GM19463 (cell line): ENCODE measurements around the gene DCUN1D2.

ENCODE experiments used
- ATAC-seq: cut with Tn5 transposase; IDR thresholded peaks from one replicate; pipeline ENCODE4 v1.9.1; 2021; ENCODE audit warnings: mild to moderate bottlenecking, moderate library complexity; ENCODE audit not compliant: unreplicated experiment

DCUN1D2 gene

DNA sequence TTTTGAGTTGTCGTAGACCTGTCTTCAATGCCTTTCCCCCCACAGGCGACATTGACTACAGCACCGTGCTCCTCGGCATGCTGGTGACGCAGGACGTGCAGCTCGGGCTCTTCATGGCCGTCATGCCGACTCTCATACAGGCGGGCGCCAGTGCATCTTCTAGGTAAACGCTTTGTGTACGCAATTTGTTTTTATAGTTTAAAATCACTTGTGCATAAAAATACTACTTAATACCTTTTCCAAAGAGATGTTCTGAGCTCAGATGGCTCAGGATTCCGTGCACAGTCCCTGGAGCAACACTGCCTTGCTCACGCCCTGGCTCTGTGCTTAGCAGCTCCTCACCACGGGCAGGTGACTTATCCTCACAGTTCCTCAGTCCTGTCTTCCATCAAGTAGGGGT lies 30.1 kb upstream of the DCUN1D2 start:
- no peak for ATAC-seq

DNA sequence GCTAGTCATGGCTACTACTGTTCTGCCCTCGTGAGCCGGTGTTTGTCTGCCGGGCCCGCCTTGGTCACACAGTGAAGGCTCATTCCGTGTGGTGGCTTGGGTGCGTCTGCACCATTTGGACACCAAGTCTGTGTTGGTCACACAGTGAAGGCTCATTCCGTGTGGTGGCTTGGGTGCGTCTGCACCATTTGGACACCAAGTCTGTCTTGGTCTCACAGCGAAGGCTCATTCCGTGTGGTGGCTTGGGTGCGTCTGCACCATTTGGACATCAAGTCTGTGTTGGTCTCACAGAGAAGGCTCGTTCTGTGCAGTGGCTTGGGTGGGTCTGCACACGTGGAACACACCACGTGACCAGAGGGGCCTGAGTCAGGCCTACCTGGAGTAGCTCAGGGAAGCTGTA lies 29.0 kb upstream of the DCUN1D2 start:
- ATAC-seq: no peak

DNA sequence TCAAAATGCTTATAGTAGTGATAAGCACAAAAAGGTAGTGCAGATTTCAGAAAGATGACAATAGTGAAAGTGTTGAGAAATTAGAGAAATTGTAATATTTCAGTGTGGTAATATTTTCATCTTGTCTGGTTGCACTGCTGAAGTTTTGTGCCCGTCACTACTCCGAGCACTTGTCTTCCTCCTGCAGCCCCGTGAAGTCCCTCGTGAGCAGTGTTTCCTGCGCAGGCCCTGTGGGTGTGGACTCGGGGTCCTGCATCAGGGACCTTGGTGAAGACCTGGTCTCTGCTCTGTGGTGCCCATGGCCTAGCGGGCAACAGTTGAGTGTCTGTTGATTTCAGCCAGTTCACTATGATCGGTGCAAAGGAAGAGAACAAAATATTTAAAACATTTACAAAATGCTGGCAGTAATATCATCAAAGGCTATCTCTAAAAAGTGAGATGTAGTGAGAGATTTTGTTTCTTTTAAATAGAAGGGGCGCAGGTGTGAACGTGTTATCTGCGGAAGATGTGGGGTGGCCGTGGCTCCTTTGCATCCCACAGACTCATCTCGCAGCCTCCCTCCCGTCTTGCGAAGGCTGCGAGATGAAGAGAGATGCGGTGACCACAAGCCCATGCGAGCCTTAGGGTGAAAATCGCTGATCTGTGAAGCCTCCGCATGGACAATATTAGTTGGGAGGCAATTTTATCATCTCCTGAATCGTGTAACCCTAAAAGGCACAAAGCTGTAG lies 27.7 kb upstream of the DCUN1D2 start:
- no peak for ATAC-seq

DNA sequence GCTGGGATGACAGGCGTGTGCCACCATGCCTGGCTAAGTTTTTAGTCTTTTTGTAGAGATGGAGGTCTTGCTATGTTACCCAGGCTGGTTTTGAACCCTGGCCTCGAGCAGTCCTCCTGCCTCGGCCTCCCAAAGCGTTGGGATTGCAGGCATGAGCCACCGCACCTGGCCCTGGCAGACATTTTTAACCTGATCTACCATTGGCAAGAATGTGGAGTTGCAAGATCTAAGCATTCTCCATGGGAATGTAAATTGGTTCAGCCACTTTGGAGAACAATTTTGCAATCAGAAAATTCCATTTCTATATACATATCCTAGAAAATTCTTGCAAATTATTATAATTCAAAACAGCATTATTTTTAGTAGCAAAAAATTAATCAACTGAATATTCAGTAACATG lies 24.3 kb upstream of the DCUN1D2 start:
- no peak for ATAC-seq

DNA sequence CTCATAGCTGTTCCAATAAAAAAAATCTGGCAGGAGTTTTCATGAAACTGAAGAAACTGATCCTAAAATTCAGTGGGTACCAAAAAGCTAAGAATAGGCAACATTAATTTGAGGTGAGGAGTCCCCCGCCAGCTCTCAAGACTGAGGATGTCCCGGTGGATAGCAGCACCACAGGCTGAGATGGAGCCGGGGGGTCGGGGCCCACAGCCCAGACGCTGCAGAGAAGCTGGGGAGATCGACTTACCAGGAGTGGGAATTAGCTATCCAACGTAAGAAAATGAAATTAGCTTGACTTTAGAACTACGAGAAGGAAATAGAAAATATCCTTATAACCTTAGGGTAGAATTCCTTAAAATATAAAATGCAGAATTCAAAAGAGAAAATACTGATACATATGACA lies 23.2 kb upstream of the DCUN1D2 start:
- no peak for ATAC-seq

DNA sequence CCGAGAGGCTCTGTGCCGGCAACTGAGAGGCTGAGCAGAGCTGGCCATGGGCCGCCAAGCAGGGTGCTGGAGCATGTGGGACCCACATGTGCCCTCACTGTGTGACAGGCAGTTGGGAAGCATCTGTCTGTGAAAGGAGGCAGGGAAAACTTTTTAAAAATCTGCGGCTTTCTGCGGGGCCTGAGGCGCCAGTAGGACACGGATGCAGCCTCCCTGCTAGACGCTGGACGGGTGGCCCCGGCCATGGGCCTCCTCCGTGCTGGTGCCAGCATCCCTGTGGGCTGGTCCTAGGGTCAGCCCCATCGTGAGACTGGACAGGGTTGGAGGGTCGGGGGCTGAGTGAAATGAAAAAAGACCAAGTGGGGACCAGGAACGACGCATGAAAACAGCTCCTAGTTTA lies 20.9 kb upstream of the DCUN1D2 start:
- no peak for ATAC-seq

DNA sequence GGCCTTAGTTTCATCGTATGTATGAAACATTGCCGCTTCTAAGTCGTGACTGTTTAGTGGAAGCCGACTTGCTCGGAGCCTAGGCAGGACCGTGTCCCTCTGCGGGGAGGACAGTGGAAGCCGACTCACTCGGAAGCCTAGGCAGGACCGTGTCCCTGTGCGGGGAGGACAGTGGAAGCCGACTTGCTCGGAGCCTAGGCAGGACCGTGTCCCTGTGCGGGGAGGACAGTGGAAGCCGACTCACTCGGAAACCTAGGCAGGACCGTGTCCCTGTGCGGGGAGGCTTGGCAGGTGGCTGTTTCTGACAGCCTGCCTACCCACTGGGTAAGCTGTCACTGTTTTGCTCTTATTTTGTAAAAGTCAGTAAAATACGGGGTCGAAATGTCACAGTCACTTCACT lies 20.4 kb upstream of the DCUN1D2 start:
- no peak for ATAC-seq

DNA sequence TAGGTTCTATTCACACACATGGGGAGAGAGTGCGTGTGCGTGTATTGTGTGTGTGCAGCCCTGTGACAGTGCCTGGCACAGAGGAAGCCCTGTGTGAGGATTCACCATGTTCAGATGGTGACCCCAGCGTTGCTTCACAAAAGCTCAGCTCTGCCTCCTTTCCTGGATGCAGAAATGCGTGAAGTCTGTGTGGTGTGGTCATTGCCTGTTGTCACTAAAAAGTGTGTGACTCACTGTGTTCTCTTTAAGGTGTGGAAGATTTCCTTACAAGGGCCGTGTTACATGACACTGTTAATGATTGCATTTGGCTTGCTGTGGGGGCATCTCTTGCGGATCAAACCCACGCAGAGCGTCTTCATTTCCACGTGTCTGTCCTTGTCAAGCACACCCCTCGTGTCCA lies 19.5 kb upstream of the DCUN1D2 start:
- ATAC-seq: no peak

DNA sequence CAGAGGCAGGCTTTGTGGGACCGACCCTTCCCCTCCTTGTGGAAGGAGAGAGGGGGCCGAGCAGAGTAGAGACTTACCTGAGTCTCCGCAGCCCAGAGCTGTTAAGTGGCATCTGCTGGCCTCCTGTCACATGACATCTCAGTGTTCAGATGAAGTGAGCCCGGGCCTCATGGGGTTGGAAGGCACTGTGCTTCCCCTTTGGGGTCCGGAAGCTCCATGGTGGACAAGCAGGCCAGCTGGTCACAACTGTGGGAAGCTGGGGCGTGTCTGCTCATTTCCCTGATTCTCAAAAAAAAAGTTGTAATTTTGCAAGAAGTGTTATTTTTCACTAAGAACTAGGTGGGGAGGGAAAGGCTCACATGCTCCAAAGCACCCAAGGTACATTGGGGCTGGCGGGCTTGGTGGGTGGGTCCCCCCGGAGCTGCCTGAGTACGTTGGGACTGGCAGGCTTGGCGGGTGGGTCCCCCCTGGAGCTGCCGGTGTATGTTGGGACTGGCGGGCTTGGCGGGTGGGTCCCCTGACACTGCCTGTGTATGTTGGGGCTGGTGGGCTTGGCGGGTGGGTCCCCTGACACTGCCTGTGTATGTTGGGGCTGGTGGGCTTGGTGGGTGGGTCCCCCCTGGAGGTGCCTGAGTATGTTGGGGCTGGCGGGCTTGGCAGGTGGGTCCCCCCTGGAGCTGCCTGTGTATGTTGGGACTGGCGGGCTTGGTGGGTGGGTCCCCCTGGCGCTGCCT lies 18.2 kb upstream of the DCUN1D2 start:
- no peak for ATAC-seq

DNA sequence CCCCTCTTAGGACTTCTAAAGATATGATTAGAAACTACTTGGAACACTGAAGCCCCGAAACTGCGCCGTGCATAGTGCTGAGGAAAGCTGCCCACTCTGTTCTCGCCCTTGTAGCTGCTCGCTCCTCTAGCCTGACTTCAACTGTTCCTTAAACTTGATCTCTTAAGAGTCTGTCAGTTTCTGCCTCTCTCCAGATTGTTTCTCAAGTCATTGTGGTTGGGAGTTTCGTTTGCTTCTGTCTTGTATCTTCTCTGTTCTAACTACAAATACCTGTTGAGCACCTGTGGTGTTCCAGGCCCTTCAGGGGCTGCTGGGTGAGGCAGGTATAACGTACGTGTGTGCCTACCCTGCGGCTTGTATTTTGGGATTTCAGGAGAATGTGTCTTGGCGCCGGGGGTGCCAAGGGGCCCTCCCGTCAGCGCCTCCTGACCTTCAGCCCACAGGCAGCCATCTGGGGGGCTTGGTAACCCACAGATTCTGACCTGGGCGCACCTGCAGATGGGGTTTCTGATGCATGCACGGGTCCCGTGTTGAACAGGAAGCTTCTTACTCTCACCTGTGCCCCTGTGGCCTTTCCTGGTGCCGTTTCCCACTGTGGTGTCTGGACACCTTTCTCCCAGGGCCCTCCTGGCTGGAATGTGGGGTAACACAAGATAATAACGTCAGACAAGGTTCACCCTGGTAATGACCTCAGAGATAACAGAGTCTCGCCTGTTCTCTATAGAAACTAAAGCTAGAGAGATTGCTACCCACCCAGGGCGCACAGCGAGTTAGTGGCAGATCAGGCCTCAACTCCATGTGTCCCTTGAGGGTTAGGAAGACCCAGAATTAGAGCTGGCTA lies 17.2 kb upstream of the DCUN1D2 start:
- ATAC-seq: no peak

DNA sequence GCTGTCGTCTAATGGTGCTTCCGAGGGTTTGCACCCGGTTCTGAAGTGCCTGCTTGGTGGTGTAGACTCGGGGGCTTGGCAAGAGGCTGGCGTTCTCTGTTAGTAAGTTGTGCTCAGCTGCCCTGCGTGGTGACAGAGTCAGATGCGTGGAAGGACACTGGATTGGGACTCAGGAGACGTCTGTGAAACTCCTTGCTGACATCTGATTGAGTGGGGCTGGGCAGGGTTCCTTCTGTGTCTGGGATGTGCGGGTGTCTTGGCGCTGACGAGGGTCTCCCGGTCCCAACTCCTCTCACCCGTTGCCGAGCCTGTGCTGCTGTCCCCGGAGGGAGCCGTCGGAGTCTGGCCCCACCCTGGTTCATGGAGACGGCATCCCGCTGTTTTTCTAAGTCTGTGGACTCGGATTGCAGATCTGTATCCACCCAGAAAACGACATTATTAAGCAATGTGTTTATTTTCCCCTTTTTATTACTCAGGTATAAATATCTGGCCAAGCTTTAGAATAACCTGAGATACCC lies 16.4 kb upstream of the DCUN1D2 start:
- no peak for ATAC-seq

DNA sequence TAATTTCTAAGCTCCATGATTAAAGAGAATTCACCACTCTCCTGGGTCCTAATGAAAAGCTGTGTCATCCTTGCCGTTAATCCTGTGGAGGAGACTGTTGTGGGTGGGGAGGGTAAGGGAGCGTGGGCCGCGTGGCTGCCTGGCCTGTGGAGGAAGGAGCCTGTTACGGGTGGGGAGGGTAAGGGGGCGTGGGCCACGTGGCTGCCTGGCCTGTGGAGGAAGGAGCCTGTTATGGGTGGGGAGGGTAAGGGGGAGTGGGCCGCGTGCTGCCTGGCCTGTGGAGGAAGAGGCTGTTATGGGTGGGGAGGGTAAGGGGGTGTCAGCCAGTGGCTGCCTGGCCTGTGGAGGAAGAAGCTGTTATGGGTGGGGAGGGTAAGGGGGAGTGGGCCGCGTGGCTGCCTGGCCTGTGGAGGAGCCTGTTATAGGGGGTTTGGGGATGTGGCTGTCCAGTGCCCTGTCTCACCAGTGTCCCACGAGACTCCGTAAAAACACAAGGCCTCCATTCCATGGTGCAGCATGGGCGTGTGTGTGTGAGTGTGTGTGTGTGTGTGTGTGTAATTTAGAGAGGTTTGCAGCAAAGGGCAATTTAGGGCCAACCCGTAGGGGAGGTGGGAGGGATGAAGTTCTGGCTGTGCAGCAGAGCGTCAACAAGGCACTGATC lies 15.6 kb upstream of the DCUN1D2 start:
- ATAC-seq: no peak

DNA sequence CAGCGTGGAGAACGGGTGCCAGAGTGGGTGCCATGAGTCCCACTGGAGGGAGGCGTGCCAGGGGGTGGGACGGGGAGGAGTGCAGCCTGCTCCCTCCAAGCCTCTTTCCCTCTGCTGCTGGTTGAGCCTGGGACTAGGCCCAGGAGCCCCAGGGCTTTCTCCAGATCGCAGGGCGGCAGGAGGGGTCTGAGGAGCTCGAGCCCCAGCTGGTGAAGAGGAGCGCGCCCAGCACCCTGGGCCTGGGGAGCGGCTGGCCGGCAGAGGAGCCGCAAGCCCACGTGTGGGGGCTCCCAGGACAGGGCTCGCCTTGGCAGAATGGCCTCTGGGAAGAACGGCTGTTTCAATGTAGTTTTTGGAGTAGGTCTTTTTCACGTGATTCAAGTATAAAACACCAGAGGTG lies 12.2 kb upstream of the DCUN1D2 start:
- ATAC-seq: no peak

DNA sequence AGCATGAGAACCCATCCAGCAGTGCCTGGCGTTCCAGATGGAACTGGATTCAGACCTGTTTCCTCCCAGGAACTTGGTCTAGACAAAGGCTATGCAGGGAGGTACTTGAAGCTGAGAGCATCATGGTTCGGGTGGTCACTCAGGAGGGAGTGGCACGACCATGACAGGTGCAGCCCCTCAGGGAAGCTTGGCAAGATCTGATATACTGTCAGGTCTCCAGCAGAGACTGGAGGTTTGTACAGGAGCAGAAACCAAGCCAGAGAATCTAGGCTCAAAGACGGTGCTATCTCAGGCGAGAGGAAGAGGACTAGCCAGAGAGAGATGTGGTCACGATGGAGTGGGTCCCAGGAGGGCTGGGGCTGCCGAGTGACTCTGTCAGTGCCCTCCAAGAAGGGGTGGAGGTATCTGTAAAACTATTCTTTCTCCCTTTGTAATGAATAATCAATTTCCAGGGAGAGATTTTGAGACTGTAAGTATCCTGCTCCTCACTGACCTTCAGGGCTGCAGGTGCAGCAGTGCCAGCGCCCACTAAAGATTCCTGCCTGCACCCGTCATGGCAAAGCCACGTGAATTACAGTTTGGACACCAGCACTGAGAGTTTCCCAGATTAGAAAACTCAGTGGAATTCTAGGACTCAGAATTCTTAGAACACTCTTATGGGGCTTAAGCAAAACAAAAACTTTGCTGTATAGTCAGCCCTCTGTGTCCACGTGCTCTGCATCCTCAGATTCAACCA lies 10.2 kb upstream of the DCUN1D2 start:
- no peak for ATAC-seq

DNA sequence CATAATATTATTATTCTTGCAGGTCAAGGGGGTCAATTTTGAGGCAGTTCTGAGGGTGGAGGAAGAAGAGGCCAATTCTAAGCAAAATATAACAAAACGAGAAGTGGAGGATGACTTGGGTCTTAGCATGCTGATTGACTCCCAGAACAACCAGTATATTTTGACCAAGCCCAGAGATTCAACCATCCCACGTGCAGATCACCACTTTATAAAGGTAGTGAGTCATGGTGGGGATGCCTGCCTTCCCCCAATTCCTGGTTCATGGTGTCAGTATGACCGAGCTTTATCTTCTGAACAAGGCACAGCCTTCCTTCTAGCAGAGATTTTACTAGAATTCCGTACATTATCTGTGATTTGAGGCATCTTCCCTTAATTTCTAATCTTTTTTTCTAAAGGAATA lies 9.4 kb upstream of the DCUN1D2 start:
- ATAC-seq: no peak

DNA sequence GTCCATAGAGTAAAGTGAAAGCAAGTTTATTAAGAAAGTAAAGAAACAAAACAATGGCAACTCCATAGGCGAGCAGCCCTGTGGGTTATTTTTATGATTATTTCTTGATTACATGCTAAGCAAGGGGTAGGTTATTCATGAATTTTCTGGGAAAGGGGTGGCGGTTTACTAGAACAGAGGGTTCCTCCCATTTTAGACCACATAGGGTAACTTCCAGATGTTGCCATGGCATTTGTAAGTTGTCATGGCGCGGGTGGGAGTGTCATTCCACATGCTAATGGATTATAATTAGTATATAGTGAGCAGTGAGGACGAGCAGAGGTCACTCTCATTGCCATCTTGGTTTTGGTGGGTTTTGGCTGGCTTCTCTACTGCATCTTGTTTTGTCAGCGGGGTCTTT lies 8.4 kb upstream of the DCUN1D2 start:
- ATAC-seq: no peak

DNA sequence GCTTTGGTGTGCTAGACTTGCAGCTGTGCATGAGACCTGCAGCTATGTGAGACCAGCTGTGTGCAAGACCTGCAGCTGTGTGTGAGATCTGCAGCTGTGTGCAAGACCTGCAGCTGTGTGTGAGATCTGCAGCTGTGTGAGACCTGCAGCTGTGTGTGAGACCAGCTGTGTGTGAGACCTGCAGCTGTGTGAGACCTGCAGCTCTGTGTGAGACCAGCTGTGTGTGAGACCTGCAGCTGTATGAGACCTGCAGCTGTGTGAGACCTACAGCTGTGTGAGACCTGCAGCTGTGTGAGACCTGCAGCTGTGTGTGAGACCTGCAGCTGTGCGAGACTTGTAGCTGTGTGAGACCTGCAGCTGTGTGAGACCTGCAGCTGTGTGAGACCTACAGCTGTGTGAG lies 6.7 kb upstream of the DCUN1D2 start:
- no peak for ATAC-seq

DNA sequence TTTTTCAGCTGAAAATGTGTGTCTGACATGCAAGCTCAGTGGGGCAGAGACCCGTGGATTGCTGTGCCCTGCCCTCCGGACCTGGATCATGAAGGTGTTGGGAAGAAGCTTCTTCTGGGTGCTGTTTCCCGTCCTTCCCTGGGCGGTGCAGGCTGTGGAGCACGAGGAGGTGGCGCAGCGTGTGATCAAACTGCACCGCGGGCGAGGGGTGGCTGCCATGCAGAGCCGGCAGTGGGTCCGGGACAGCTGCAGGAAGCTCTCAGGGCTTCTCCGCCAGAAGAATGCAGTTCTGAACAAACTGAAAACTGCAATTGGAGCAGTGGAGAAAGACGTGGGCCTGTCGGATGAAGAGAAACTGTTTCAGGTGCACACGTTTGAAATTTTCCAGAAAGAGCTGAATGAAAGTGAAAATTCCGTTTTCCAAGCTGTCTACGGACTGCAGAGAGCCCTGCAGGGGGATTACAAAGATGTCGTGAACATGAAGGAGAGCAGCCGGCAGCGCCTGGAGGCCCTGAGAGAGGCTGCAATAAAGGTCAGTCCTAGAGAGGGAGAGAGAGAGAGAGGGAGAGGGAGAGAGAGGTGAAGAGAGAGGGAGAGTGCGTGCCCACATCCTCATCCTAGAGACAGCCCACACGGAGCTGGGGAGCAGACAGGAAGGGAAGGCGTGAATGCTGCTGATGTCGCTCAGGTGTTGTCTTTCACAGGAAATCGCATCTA lies 5.1 kb upstream of the DCUN1D2 start:
- no peak for ATAC-seq

DNA sequence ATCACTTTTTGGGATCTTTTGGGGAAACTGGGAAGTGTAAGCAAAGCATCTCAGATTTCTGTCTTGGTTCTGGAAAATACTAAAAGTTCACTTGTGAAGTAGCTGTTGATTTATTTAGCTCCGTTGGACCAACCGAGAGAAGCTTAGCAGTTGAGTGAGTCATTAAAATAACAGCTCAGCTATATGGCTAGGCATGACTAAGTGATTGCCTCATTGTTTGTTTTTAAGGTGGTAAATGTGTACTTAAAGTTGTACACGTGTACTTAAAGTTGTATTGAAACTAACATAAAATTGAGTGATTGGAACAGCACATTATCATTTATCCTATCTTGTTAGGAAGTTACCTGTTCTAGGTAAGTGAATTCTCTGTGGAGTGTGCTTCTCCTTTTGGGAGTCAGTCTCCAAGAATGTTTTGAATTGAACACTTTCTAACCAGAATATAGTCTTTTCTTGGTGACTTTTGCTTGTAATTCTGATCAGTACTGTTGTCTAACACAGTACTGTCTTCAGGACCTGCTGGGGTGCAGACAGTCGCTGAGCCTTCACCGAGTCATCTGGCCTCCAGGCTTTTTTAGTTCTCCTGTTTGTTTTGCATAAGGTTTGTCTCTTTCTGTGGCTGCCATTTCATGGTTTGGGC lies 2.9 kb upstream of the DCUN1D2 start:
- ATAC-seq: no peak
